HEK293 (cell line): ENCODE measurements around the gene HNRNPA0.

Experiments
- ATF2 ChIP-seq: fragments of 450-650 bp; formaldehyde crosslinking; IDR thresholded peaks from 2 replicates; pipeline ENCODE4 v1.5.1; 2016; ENCODE audit warnings: missing biosample characterization, missing genetic modification characterization, low read depth
- HIC1 ChIP-seq: fragments of 450-650 bp; formaldehyde crosslinking; IDR thresholded peaks from 2 replicates; pipeline ENCODE4 v1.5.1; 2016; ENCODE audit warnings: missing biosample characterization, missing genetic modification characterization
- KLF1 ChIP-seq: fragments of 450-650 bp; formaldehyde crosslinking; IDR thresholded peaks from 2 replicates; pipeline ENCODE4 v1.5.1; 2016; ENCODE audit warnings: missing biosample characterization, missing genetic modification characterization
- KLF7 ChIP-seq: fragments of 450-650 bp; formaldehyde crosslinking; IDR thresholded peaks from 2 replicates; pipeline ENCODE4 v1.5.1; 2016; ENCODE audit warnings: missing biosample characterization, missing genetic modification characterization, borderline replicate concordance
- MYNN ChIP-seq: fragments of 450-650 bp; formaldehyde crosslinking; IDR thresholded peaks from 2 replicates; pipeline ENCODE4 v1.5.1; 2016; ENCODE audit warnings: missing biosample characterization, missing genetic modification characterization, borderline replicate concordance
- SALL2 ChIP-seq: fragments of 450-650 bp; formaldehyde crosslinking; IDR thresholded peaks from 2 replicates; pipeline ENCODE4 v1.5.0; 2017; ENCODE audit warnings: missing biosample characterization, mild to moderate bottlenecking, missing genetic modification characterization, borderline replicate concordance
- ZNF10 ChIP-seq: fragments of 450-650 bp; formaldehyde crosslinking; IDR thresholded peaks from 2 replicates; pipeline ENCODE4 v1.5.1; 2017; ENCODE audit warnings: missing biosample characterization, missing genetic modification characterization
- ZNF18 ChIP-seq: fragments of 450-650 bp; formaldehyde crosslinking; IDR thresholded peaks from 2 replicates; pipeline ENCODE4 v1.5.1; 2016; ENCODE audit warnings: missing biosample characterization, missing genetic modification characterization
- ZNF223 ChIP-seq: fragments of 450-650 bp; formaldehyde crosslinking; IDR thresholded peaks from 2 replicates; pipeline ENCODE4 v1.5.1; 2016; ENCODE audit warnings: missing biosample characterization, missing genetic modification characterization
- ZNF23 ChIP-seq: fragments of 450-650 bp; formaldehyde crosslinking; IDR thresholded peaks from 2 replicates; pipeline ENCODE4 v1.5.1; 2016; ENCODE audit warnings: missing biosample characterization, missing genetic modification characterization, borderline replicate concordance
- ZNF248 ChIP-seq: fragments of 450-650 bp; formaldehyde crosslinking; IDR thresholded peaks from 2 replicates; pipeline ENCODE4 v1.5.1; 2017; ENCODE audit warnings: missing biosample characterization, missing genetic modification characterization
- ZNF280C ChIP-seq: fragments of 450-650 bp; formaldehyde crosslinking; IDR thresholded peaks from 2 replicates; pipeline ENCODE4 v1.5.1; 2016; ENCODE audit warnings: missing biosample characterization, missing genetic modification characterization
- ZNF292 ChIP-seq: fragments of 450-650 bp; formaldehyde crosslinking; IDR thresholded peaks from 2 replicates; pipeline ENCODE4 v1.5.1; 2016; ENCODE audit warnings: low read depth, missing biosample characterization, missing genetic modification characterization, borderline replicate concordance
- ZNF335 ChIP-seq: fragments of 450-650 bp; formaldehyde crosslinking; conservative IDR thresholded peaks from 2 replicates; pipeline ENCODE4 v1.5.1; 2016; ENCODE audit warnings: missing biosample characterization, missing genetic modification characterization
- ZNF37A ChIP-seq: fragments of 450-650 bp; IDR thresholded peaks from 2 replicates; pipeline ENCODE4 v1.5.1; 2018; ENCODE audit warnings: missing biosample characterization, missing genetic modification characterization
- ZNF433 ChIP-seq: fragments of 450-650 bp; formaldehyde crosslinking; IDR thresholded peaks from 2 replicates; pipeline ENCODE4 v1.5.1; 2016; ENCODE audit warnings: missing biosample characterization, missing genetic modification characterization, low read depth
- ZNF473 ChIP-seq: fragments of 450-650 bp; formaldehyde crosslinking; IDR thresholded peaks from 2 replicates; pipeline ENCODE4 v1.5.1; 2017; ENCODE audit warnings: missing biosample characterization, missing genetic modification characterization
- ZNF48 ChIP-seq: fragments of 450-650 bp; formaldehyde crosslinking; IDR thresholded peaks from 2 replicates; pipeline ENCODE4 v1.5.1; 2016; ENCODE audit warnings: missing biosample characterization, missing genetic modification characterization
- ZNF518A ChIP-seq: fragments of 450-650 bp; formaldehyde crosslinking; conservative IDR thresholded peaks from 2 replicates; pipeline ENCODE4 v1.5.1; 2016; ENCODE audit warnings: low read depth, missing biosample characterization, missing genetic modification characterization
- ZNF548 ChIP-seq: fragments of 450-650 bp; formaldehyde crosslinking; IDR thresholded peaks from 2 replicates; pipeline ENCODE4 v1.5.1; 2016; ENCODE audit warnings: missing biosample characterization, missing genetic modification characterization
- ZNF558 ChIP-seq: fragments of 450-650 bp; formaldehyde crosslinking; IDR thresholded peaks from 2 replicates; pipeline ENCODE4 v1.5.1; 2016; ENCODE audit warnings: missing biosample characterization, missing genetic modification characterization
- ZNF596 ChIP-seq: fragments of 450-650 bp; IDR thresholded peaks from 2 replicates; pipeline ENCODE4 v1.5.0; 2018; ENCODE audit warnings: missing biosample characterization, mild to moderate bottlenecking, missing genetic modification characterization, moderate library complexity
- ZNF639 ChIP-seq: fragments of 450-650 bp; formaldehyde crosslinking; IDR thresholded peaks from 2 replicates; pipeline ENCODE4 v1.5.1; 2016; ENCODE audit warnings: missing biosample characterization, missing genetic modification characterization
- ZNF658 ChIP-seq: fragments of 450-650 bp; formaldehyde crosslinking; IDR thresholded peaks from 2 replicates; pipeline ENCODE4; 2016; ENCODE audit warnings: missing biosample characterization, missing genetic modification characterization
- ZNF837 ChIP-seq: fragments of 450-650 bp; formaldehyde crosslinking; IDR thresholded peaks from 2 replicates; pipeline ENCODE4 v1.5.1; 2016; ENCODE audit warnings: missing biosample characterization, missing genetic modification characterization
- ZXDB ChIP-seq: fragments of 450-650 bp; formaldehyde crosslinking; IDR thresholded peaks from 2 replicates; pipeline ENCODE4 v1.5.1; 2016; ENCODE audit warnings: missing biosample characterization, missing genetic modification characterization

HNRNPA0 gene

GRCh38 chr5:137761566-137761965 is 7.4 kb upstream of the HNRNPA0 start (continued):
- TF ChIP-seq ATF2 (peak; percentile 84), ZNF280C (tag by site-specific recombination) (no peak), SALL2 (no peak), ZNF433 (tag by site-specific recombination) (no peak), ZNF558 (no peak), ZNF639 (tag by site-specific recombination) (no peak), ZNF10 (no peak), KLF7 (tag by site-specific recombination) (0 out of 2 replicates have a peak, but pooled peaks have one; percentile 33), ZNF48 (tag by site-specific recombination) (no peak), ZNF548 (peak; percentile 73), ZNF335 (tag by site-specific recombination) (peak; percentile 21; the same call in 1 of the 2 replicates), ZNF658 (tag by site-specific recombination) (no peak), ZNF248 (tag by site-specific recombination) (no peak), ZNF37A (tag by site-specific recombination) (no peak), ZNF23 (tag by site-specific recombination) (no peak), ZNF596 (tag by site-specific recombination) (no peak), MYNN (tag by site-specific recombination) (no peak), ZNF837 (tag by site-specific recombination) (no peak), ZNF223 (no peak), ZNF18 (tag by site-specific recombination) (no peak), ZXDB (tag by site-specific recombination) (no peak), ZNF292 (no peak), HIC1 (tag by site-specific recombination) (no peak), KLF1 (tag by site-specific recombination) (peak; percentile 14; the same call in 1 of the 2 replicates), ZNF473 (no peak), ZNF518A (tag by site-specific recombination) (no peak)
